NCI-H226 (cell line): ENCODE results near the gene LYZL1.
"Not testable (repeated sequence)": the region's sequence is repeated elsewhere in the genome, so short reads cannot be mapped to it uniquely, and the experiment has no call there.

ENCODE experiments used
- DNase-seq: peaks from one replicate; pipeline ENCODE4 v3.0.0-alpha.2; 2015

Gene LYZL1

GRCh38 chr10:29337526-29337925 is 48.7 kb downstream of the LYZL1 start:
- DNase-seq: not testable (repeated sequence)

DNA sequence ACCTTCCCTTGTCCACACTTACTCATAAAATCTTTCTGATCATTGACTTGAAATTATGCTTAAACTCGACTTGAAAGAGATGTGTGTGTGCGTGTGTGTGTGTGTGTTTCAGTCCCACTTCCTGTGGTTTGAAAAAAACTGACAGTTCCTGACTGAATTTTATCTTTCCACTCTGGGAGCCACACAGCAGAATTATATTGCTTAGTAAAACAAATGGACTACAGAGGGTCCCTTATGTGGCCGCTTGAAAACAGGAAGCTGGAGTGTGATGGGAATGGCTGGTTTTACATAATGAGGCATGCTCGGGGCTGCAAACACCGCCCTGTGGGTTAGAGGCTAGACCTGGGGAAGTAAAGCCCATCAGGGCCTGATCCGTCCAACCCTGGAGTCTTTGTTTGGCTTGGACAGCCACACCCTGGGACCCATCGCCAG is 54.8 kb downstream of the LYZL1 start:
- no peak for DNase-seq

GRCh38 chr10:29344073-29344820 is 55.4 kb downstream of the LYZL1 start:
- no peak for DNase-seq

GRCh38 chr10:29345144-29345909 is 56.5 kb downstream of the LYZL1 start:
- no peak for DNase-seq

DNA sequence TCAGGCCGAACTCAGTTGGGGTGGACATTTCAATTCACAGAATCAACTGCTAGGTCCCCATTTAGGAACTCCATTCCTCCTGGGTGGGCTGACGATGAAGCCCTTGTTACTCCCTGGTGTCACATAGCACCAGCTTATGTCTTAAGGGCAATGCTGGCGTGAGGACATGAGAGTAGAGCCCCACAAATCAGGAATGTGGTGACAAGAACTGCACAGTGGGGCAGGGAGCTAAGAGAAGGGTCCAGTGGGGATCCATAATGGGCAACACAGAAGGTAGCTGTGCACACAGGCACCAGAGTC is 57.0 kb downstream of the LYZL1 start:
- no peak for DNase-seq

- DNase-seq: no peak
These were observed 57.6 kb downstream of the LYZL1 start for GRCh38 chr10:29346296-29347001.

DNA sequence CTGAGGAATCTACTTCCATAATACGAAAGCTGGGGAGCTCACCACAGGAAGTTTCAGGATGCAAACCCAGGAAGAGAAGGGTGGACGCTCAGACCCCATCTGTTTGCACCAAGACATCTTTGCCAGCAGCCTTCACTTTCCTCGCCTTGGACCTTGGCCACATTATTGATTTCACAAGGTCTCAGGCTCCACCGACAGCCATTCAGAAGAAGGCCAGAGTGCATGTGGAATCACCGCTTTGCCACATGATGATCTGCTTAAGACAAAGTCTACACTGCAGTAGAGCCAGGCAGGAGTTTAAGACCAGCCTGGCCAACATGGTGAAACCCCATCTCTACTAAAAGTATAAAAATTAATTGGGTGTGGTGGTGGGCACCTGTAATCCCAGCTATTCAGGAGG is 60.0 kb downstream of the LYZL1 start:
- no peak for DNase-seq

DNA sequence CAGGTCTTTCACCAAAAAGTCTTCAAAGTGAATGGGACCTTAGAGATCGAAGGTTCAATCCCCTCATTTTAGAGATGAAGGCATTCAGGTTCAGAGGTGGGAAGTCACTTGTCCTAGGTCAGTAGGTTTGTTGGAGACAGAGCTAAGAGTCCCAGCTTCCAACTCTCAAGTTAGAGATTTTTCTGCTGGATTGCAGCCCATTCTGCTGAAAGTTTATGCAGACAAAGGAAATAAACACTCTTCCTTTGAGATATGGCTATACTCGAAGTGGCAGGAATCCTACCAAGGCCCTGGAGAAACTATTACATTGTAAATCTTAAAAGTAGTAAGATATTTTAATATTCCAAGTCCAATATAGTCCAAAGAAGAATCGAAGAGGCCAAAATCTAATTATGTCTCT is 64.4 kb downstream of the LYZL1 start:
- DNase-seq: no peak

- no peak for DNase-seq
These were observed 65.2 kb downstream of the LYZL1 start for GRCh38 chr10:29353887-29354561.

DNA sequence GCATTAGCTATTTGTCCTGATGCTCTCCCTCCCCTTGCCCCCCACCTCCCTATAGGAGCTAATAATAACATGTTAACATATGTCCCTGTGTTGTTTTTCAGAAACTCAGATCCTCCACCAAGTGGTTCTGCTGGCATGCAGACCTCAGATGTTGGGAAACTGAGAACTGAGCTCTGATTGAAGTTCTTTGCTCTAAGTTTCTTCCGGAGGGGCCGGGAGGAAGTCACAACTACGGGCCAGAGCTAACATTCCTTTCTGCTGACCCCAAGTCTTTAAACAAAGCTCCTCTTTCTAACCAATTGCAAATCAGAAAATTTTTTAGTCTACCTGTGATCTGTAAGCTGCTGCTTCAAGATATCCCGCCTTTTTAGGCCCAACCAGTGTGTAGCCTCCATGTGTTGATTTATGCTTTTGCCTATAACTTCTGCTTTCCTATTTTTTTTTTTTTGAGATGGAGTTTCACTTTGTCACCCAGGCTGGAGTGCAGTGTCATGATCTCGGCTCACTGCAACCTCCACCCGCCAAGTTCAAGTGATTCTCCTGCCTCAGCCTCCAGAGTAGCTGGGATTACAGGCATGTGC is 66.6 kb downstream of the LYZL1 start:
- DNase-seq: no peak

DNA sequence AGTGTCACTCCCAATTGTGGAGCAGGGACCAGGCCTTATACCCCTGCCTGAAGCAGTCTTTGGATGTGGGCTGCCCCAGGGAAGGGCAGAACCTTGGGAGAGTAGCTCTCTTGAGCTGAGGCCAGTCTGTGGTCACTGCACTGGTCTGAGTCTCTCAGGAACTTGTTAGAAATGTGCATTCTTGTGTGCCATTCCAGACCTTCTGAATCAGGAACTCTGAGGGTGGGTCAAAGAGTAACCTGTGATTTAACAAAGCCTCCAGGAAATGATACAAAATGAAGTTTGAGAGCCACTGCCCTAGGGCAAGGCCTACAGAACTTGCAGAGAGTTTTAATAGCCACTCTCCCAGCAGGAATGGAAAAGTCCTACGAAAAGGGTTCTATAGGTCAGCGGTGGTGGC is 68.1 kb downstream of the LYZL1 start:
- DNase-seq: no peak

DNA sequence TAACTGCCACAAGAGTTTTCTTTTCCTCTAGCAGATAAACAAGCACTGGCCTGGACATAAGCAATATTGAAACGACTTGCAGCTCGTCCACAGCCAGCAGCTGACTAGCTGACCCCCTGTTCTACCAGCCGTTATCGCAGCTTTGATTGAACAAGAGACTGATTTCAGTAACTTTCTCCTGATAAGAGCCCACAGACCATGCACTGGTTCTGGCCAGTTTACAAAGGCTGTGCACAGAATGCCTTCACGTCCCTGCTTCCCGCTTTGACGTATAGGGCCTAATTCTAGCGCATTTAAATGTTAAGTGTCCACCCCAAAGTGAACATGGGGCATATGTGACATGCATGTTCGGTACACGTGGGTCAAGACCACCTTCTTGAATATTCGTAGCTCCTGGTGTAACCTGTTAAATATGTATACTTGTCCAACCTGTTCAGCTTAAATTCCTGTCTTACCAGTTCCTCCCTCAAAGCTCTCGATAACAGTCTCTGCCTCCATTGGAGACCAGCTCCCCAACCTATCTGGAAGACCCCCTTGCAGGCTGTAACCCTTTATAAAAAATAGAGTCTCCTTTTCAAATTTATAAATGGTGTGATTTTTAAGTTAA is 69.2 kb downstream of the LYZL1 start:
- no peak for DNase-seq

- not testable (repeated sequence) for DNase-seq
These were observed 71.5 kb downstream of the LYZL1 start for GRCh38 chr10:29360215-29360853.
